ENCODE measurements around the gene UTP4. TPM values are rescaled to one million over a fixed set of nuclear protein-coding genes. Genes with fewer than 3 reads are reported as not detected.

The UTP4 gene
- total RNA-seq, 1 donor from 2014 or later, result 34.9 TPM

GRCh38 chr16:69087161-69087581 lies 45.3 kb upstream of the UTP4 start:
- Histone ChIP-seq H3K4me1 (peaks cover 9% of the 10 kb centered on the region), H3K36me3 (no peaks in the 10 kb centered on the region), H3K27me3 (no peaks in the 10 kb centered on the region), H3K4me3 (no peak overlapping the region), H3K9me3 (no peaks in the 10 kb centered on the region), H3K27ac (no peak overlapping the region)
- TF ChIP-seq POLR2AphosphoS5 (IDR thresholded peaks at IDR 0.05; ENCODE audit: insufficient read depth in 1 of 2, low read depth in 1 of 2) (no peak), POLR2A (IDR thresholded peaks at IDR 0.05) (no peak), CTCF (IDR thresholded peaks at IDR 0.05) (no peak)
- intact Hi-C loops (cut with DNase I), result no loop called here
- DNase-seq (ENCODE audit: extremely low spot score in 2 of 2), result no peak

GRCh38 chr16:69088684-69089083 lies 43.8 kb upstream of the UTP4 start:
- intact Hi-C loops (cut with DNase I), result no loop called here

GRCh38 chr16:69089091-69089910 lies 43.1 kb upstream of the UTP4 start:
- Histone ChIP-seq H3K27ac (no peak overlapping the region), H3K4me1 (peaks cover 9% of the 10 kb centered on the region), H3K27me3 (no peaks in the 10 kb centered on the region), H3K9me3 (no peaks in the 10 kb centered on the region), H3K4me3 (no peak overlapping the region), H3K36me3 (no peaks in the 10 kb centered on the region)
- DNase-seq (ENCODE audit: extremely low spot score in 2 of 2), result no peak
- intact Hi-C loops (cut with DNase I), result no loop called here
- TF ChIP-seq CTCF (IDR thresholded peaks at IDR 0.05) (no peak), POLR2A (IDR thresholded peaks at IDR 0.05) (no peak), POLR2AphosphoS5 (IDR thresholded peaks at IDR 0.05; ENCODE audit: insufficient read depth in 1 of 2, low read depth in 1 of 2) (no peak)

More at GRCh38 chr16:69088684-69089083, 43.8 kb upstream of the UTP4 start:
- Histone ChIP-seq H3K4me1 (peaks cover 9% of the 10 kb centered on the region), H3K36me3 (no peaks in the 10 kb centered on the region), H3K27me3 (no peaks in the 10 kb centered on the region), H3K27ac (no peak overlapping the region), H3K9me3 (no peaks in the 10 kb centered on the region), H3K4me3 (no peak overlapping the region)
- TF ChIP-seq POLR2A (IDR thresholded peaks at IDR 0.05) (no peak), CTCF (IDR thresholded peaks at IDR 0.05) (no peak), POLR2AphosphoS5 (IDR thresholded peaks at IDR 0.05; ENCODE audit: insufficient read depth in 1 of 2, low read depth in 1 of 2) (no peak)
- no peak for DNase-seq (ENCODE audit: extremely low spot score in 2 of 2)

- intact Hi-C loops (cut with DNase I), result no loop called here
- no peak for TF ChIP-seq POLR2AphosphoS5 (IDR thresholded peaks at IDR 0.05; ENCODE audit: insufficient read depth in 1 of 2, low read depth in 1 of 2)
- no peak for TF ChIP-seq POLR2A (IDR thresholded peaks at IDR 0.05)
- no peak for TF ChIP-seq CTCF (IDR thresholded peaks at IDR 0.05)
- no peak overlapping the region for H3K27ac ChIP-seq
- no peaks in the 10 kb centered on the region for H3K27me3 ChIP-seq
- no peaks in the 10 kb centered on the region for H3K9me3 ChIP-seq
- H3K4me3 ChIP-seq, result no peak overlapping the region
- H3K36me3 ChIP-seq, result no peaks in the 10 kb centered on the region
- no peak for DNase-seq (ENCODE audit: extremely low spot score in 2 of 2)
- peaks cover 9% of the 10 kb centered on the region for H3K4me1 ChIP-seq
Observed at GRCh38 chr16:69093974-69094373, 38.5 kb upstream of the UTP4 start.

GRCh38 chr16:69094501-69094900 lies 37.9 kb upstream of the UTP4 start:
- Histone ChIP-seq H3K36me3 (no peaks in the 10 kb centered on the region), H3K27me3 (no peaks in the 10 kb centered on the region), H3K4me1 (peaks cover 6% of the 10 kb centered on the region), H3K9me3 (no peaks in the 10 kb centered on the region), H3K27ac (no peak overlapping the region), H3K4me3 (no peak overlapping the region)
- TF ChIP-seq POLR2AphosphoS5 (IDR thresholded peaks at IDR 0.05; ENCODE audit: insufficient read depth in 1 of 2, low read depth in 1 of 2) (no peak), CTCF (IDR thresholded peaks at IDR 0.05) (no peak), POLR2A (IDR thresholded peaks at IDR 0.05) (no peak)
- intact Hi-C loops (cut with DNase I), result no loop called here
- no peak for DNase-seq (ENCODE audit: extremely low spot score in 2 of 2)
